GM12874 (cell line): ENCODE data around the gene RSRC1.

Experiments used
- CTCF ChIP-seq: IDR thresholded peaks from 2 replicates; pipeline ENCODE4 v1.5.1; 2011; ENCODE audit warnings: low read depth, mild to moderate bottlenecking, control low read depth, low read length, moderate library complexity; ENCODE audit not compliant: insufficient read depth

Gene RSRC1

DNA sequence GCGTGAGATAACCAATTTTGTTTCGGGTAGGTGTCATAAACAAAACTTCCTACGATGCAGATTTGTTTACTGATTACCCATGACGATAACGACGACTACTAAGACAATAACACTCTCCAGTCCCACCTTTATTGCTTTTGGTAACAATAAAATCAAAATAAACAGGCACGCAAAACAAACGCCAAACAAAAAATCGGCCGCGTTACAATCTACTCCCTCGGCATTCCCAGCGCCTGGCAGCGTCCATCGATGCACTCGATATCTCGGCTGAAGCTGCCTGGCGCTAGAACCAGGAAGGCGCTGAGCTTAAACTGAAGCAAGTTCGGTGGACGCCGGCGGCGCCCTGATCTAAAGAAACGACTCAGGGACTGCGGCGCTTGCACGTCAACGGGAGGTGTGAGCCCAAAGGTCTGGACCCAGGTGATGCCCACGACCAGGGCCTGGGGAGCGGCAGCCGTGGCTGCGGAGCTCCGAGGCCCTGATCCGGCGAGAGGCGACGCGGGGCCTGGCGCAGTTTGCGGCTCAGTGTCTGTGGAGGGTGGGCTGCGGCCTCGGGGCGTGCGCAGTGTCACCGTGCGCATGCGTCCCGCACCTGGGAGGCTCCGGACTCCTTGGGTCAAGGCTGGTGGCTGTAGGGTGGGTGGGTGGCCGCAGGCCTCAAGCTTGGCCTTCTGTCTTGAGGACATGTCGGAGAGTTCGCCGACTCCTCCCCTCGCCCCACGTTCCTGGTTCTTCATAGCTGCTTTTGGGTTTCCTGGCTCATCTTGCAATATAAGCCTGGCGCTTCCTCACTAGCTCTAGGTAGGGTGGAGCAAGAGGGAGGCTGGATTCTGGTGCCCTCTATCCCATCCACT, at the start of gene RSRC1:
Gene RSRC1, plus strand, starts transcription at position 286 of the 854 bp plus-strand sequence. CDS start 12,016 bp downstream, outside the sequence.
- TF ChIP-seq CTCF, result no peak

- TF ChIP-seq CTCF, result no peak
Measured at GRCh38 chr3:158072790-158073189, 37.1 kb upstream of the RSRC1 start.

GRCh38 chr3:158074591-158074990, 35.3 kb upstream of the RSRC1 start:
- no peak for TF ChIP-seq CTCF

- TF ChIP-seq CTCF, result no peak
Measured at GRCh38 chr3:158079599-158079998, 30.3 kb upstream of the RSRC1 start.

DNA sequence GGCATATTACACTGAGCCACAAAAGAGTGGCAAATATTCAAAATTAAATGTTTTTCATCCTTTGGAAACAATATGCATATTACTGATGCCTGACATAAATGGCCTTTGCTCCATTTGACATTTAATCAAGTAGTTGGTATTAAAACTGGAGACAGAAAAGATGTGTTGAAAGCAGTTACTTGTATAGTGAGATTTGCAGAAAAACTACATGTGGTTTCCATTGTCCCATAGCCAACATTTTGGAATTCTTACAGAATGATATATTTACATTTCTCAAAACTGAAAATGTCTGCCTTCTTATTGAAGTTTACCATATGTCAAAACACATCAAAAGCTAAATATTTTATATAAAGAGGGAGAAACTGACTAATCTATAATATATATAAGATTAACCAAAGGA, 25.2 kb upstream of the RSRC1 start:
- no peak for TF ChIP-seq CTCF

GRCh38 chr3:158085358-158085757, 24.5 kb upstream of the RSRC1 start:
- TF ChIP-seq CTCF, result no peak

DNA sequence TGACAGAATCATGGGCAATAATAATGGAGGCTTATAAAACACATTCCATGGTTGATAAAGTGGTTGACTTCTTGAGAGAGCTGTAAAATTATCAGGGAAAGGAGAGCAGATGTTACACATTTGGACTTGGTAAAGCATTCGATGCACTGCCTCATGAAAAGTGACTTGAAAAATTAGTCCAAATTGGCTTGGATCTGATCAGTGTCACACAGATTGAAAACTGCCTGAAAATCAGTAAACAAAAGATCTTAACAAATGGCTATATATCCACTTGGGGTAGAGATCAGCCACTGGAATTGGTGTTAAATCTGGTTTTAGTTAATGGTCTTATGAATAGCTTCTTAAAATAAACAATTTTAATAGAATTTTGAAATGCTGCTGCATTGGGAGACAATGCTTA, 24.0 kb upstream of the RSRC1 start:
- no peak for TF ChIP-seq CTCF
